Peyer's patch (tissue), 4 donors: ENCODE results near the gene GMEB1. TPM values are rescaled to one million over a fixed set of nuclear protein-coding genes. Genes with fewer than 3 reads are reported as not detected.

Source experiments
- DNase-seq, 3 donors: peaks; one replicate each; pipeline ENCODE4 v3.0.0-alpha.2; 2017 to 2019
- H3K27ac ChIP-seq, 4 donors: fragments of 200-600 bp; sonication (generic); one replicate each; pipeline ENCODE4 v1.5.1; 2016 to 2019
- H3K27me3 ChIP-seq, 2 donors: fragments of 200-600 bp; sonication (generic); one replicate each; pipeline ENCODE4 v1.5.1; 2019
- H3K36me3 ChIP-seq, 3 donors: fragments of 200-600 bp; sonication (generic); one replicate each; pipeline ENCODE4 v1.5.1; 2016 to 2019
- H3K4me1 ChIP-seq, 4 donors: fragments of 200-600 bp; sonication (generic); one replicate each; pipeline ENCODE4 v1.5.1; 2016 to 2019
- H3K4me3 ChIP-seq, 4 donors: fragments of 200-600 bp; sonication (generic); 1 replicate in 3 of 4; 2 replicates in 1 of 4; pipeline ENCODE4 v1.5.1; 2016 to 2019; ENCODE audit warnings: mild to moderate bottlenecking in 1 of 4
- H3K9me3 ChIP-seq, 4 donors: fragments of 200-600 bp; sonication (generic); one replicate each; pipeline ENCODE4 v1.5.1; 2016 to 2019; ENCODE audit warnings: mild to moderate bottlenecking in 1 of 4
- POLR2A ChIP-seq, 2 donors: fragments of 450-650 bp; IDR thresholded peaks; one replicate each; pipeline ENCODE4 v1.5.1; 2017; ENCODE audit warnings: antibody characterized with exemption in 2 of 2, mild to moderate bottlenecking in 2 of 2, moderate library complexity in 2 of 2
- total RNA-seq, 4 donors: library from RNA; depleted of rRNA; stranded (reverse); fragments of >200 nt; gene quantifications; one replicate each; pipeline ENCODE4 v1.1.0, GENCODE V29; 2016
- TF ChIP-seq, protein P1 (sequence below), 6 experiments: fragments of 450-650 bp in 4 of 6; fragments of 200-600 bp in 2 of 6; sonication (generic) in 1 of 6; IDR thresholded peaks; one replicate each; pipeline ENCODE4 v1.5.1; 2017 to 2019; ENCODE audit warnings: antibody characterized with exemption in 6 of 6, mild to moderate bottlenecking in 3 of 6, moderate library complexity in 1 of 6

GMEB1 gene, protein sequence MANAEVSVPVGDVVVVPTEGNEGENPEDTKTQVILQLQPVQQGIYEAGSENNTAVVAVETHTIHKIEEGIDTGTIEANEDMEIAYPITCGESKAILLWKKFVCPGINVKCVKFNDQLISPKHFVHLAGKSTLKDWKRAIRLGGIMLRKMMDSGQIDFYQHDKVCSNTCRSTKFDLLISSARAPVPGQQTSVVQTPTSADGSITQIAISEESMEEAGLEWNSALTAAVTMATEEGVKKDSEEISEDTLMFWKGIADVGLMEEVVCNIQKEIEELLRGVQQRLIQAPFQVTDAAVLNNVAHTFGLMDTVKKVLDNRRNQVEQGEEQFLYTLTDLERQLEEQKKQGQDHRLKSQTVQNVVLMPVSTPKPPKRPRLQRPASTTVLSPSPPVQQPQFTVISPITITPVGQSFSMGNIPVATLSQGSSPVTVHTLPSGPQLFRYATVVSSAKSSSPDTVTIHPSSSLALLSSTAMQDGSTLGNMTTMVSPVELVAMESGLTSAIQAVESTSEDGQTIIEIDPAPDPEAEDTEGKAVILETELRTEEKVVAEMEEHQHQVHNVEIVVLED
- total RNA-seq = 10 to 100 TPM; 11.0 to 15.7 (median 11.8) TPM

DNA sequence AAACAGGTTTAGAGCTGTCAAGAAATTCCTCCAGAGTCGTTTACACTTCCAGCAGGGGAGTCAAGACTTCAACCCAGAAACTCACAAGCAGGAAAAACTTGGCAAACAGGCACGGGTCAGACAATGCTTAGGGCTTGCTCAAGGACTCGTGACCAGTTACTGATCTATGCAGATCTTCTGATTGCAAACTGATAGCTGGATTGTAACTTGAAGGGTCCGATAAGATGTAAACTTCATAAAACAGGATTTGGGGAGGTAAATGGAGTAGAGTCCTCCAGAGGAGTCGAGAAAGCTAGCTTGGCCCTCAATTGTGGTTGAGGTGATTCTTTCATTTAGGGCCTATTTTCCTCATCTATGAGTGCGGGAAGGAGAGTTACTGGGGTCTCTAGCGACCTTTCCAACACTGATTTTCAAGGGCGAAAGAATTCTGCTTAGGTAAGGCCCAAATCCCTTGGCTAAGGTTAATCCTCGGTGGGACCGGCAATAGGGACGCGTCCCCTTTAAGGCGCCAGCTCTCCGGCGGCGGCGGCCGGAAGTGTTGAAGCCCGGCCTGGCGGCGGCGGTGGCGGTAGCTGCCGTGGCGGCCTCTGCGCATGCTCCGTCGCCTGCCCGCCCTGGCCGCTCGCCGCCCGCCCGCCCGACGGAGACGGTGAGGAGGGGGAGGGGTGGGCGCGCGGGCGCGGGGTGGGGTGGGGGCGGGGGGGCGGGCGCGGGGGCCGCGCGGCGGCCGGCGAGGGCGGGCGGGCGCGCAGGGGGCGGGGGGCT, at the start of gene GMEB1:
Gene GMEB1 (plus strand): TSS at position 594 of the 765 bp plus-strand sequence. CDS start 14,829 bp downstream, outside the sequence.
- DNase-seq = peak; percentile 80 to 94 (median 89)
- no peaks in the 10 kb centered on the region for H3K27me3 ChIP-seq
- H3K4me1 ChIP-seq = peaks cover 0 to 17% (median 6%) of the 10 kb centered on the region in 4 donors
- TF ChIP-seq POLR2A (IDR thresholded peaks at IDR 0.05) = no peak
- TF ChIP-seq, protein P1, sequence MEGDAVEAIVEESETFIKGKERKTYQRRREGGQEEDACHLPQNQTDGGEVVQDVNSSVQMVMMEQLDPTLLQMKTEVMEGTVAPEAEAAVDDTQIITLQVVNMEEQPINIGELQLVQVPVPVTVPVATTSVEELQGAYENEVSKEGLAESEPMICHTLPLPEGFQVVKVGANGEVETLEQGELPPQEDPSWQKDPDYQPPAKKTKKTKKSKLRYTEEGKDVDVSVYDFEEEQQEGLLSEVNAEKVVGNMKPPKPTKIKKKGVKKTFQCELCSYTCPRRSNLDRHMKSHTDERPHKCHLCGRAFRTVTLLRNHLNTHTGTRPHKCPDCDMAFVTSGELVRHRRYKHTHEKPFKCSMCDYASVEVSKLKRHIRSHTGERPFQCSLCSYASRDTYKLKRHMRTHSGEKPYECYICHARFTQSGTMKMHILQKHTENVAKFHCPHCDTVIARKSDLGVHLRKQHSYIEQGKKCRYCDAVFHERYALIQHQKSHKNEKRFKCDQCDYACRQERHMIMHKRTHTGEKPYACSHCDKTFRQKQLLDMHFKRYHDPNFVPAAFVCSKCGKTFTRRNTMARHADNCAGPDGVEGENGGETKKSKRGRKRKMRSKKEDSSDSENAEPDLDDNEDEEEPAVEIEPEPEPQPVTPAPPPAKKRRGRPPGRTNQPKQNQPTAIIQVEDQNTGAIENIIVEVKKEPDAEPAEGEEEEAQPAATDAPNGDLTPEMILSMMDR (IDR thresholded peaks at IDR 0.05) = no peak
- peak within 1 kb of the TSS; percentile 87 to 100 (median 98) for H3K27ac ChIP-seq
- no peaks in the 10 kb centered on the region for H3K36me3 ChIP-seq
- no peaks in the 10 kb centered on the region for H3K9me3 ChIP-seq
- peak within 1 kb of the TSS; percentile 93 to 100 (median 96) for H3K4me3 ChIP-seq

DNA sequence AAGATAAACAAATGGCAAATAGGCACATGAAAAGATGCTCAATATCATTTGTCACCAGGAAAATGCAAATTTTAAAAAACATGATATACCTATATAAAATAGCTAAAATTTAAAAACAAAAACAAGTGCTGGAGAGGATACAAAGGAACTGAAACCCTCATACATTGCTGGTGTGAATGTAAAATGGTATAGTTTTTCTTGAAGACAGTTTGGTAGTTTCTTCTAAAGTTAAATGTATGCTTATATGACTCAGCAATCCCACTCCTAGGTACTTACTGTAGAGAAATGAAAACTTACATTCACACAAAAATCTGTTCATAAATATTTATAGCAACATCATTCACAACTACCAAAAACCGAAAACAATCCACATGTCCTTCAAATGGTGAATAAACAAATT, 36.9 kb upstream of the GMEB1 start:
- H3K27ac ChIP-seq = no peak overlapping the region

DNA sequence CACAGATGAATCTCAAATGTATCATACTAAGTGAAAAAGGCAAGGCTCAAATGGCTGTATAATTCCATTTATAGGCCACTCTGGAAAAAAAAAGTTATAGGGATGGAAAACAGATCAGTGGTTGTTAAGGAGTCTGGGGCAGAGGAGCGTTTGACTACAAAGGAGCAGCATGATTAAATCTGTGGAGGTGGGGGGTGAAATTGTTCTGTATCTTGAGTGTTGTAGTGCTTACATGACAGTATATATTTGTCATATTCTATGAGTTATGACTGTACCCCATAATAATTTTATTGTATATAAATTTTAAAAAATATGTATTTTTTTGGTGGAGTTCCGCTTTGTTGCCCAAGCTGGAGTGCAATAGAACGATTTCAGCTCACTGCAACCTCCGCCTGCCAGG, 36.0 kb upstream of the GMEB1 start:
- no peaks in the 10 kb centered on the region for H3K27me3 ChIP-seq
- no peaks in the 10 kb centered on the region for H3K9me3 ChIP-seq
- no peak overlapping the region for H3K27ac ChIP-seq
- TF ChIP-seq, protein P1 (IDR thresholded peaks at IDR 0.05) = no peak
- TF ChIP-seq POLR2A (IDR thresholded peaks at IDR 0.05) = no peak
- no peak overlapping the region for H3K4me3 ChIP-seq
- no peak for DNase-seq
- H3K36me3 ChIP-seq = no peaks in the 10 kb centered on the region
- H3K4me1 ChIP-seq = no peaks in the 10 kb centered on the region

More for the DNA sequence above, 36.9 kb upstream of the GMEB1 start:
- no peak for TF ChIP-seq POLR2A (IDR thresholded peaks at IDR 0.05)
- TF ChIP-seq, protein P1 (IDR thresholded peaks at IDR 0.05) = no peak
- H3K4me1 ChIP-seq = no peaks in the 10 kb centered on the region
- DNase-seq = no peak
- no peak overlapping the region for H3K4me3 ChIP-seq
- no peaks in the 10 kb centered on the region for H3K36me3 ChIP-seq
- H3K27me3 ChIP-seq = no peaks in the 10 kb centered on the region
- no peaks in the 10 kb centered on the region for H3K9me3 ChIP-seq

DNA sequence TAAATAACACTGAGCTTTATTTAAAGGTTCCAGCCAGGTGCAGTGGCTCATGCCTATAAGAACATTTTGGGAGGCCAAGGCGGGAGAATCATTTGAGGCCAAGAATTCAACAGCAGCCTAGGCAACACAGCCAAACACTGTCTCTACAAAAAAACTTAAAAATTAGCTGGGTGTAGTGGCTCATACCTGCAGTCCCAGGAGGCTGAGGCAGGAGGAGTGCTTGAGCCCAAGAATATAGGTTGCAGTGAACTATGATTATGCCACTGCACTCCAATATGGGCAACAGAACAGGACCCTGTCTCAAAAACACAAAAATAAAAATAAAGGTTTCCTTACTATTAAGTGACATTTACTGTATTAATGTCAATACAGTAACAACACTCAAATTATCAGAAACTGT, 27.8 kb upstream of the GMEB1 start:
- DNase-seq = no peak
- no peak overlapping the region for H3K4me3 ChIP-seq
- no peaks in the 10 kb centered on the region for H3K27me3 ChIP-seq

More for the DNA sequence above, 27.8 kb upstream of the GMEB1 start:
- TF ChIP-seq, protein P1 (IDR thresholded peaks at IDR 0.05) = peak in 4 of 6 experiments; percentile 11 to 37 (median 34)
- no peak for TF ChIP-seq POLR2A (IDR thresholded peaks at IDR 0.05)
- Histone ChIP-seq H3K4me1 (peaks cover 0 to 29% (median 3%) of the 10 kb centered on the region in 4 donors), H3K36me3 (no peaks in the 10 kb centered on the region), H3K9me3 (no peaks in the 10 kb centered on the region), H3K27ac (no peak overlapping the region)
